Karpas-422 (cell line): ENCODE measurements around the gene KCTD3. TPM values are rescaled to one million over a fixed set of nuclear protein-coding genes. Genes with fewer than 3 reads are reported as not detected.

Source experiments
- DNase-seq: peaks from one replicate; pipeline ENCODE4 v3.0.0-alpha.2; 2015
- H2AFZ ChIP-seq: fragments of 200-600 bp; sonication (generic); 2 replicates; pipeline ENCODE4 v1.6.1; 2014; ENCODE audit warnings: antibody characterized with exemption, low read length, mixed read lengths
- H3K27ac ChIP-seq: fragments of 200-600 bp; sonication (generic); 2 replicates; pipeline ENCODE4 v1.5.1; 2014; ENCODE audit warnings: mild to moderate bottlenecking, low read length, moderate library complexity
- H3K27me3 ChIP-seq: fragments of 200-600 bp; sonication (generic); 2 replicates; pipeline ENCODE4 v1.6.1; 2014; ENCODE audit warnings: low read length, mixed read lengths
- H3K36me3 ChIP-seq: fragments of 200-600 bp; sonication (generic); 2 replicates; pipeline ENCODE4 v1.6.1; 2014; ENCODE audit warnings: low read length, mixed read lengths; ENCODE audit not compliant: insufficient read depth
- H3K4me1 ChIP-seq: fragments of 200-600 bp; sonication (generic); 2 replicates; pipeline ENCODE4 v1.6.1; 2014; ENCODE audit warnings: mild to moderate bottlenecking, low read length, mixed read lengths
- H3K4me2 ChIP-seq: fragments of 200-600 bp; sonication (generic); 2 replicates; pipeline ENCODE4 v1.6.1; 2014; ENCODE audit warnings: low read length, low read depth, mild to moderate bottlenecking; ENCODE audit not compliant: poor library complexity, severe bottlenecking
- H3K4me3 ChIP-seq: fragments of 200-600 bp; sonication (generic); 2 replicates; pipeline ENCODE4 v1.5.1; 2014; ENCODE audit warnings: mild to moderate bottlenecking, antibody characterized with exemption, low read length, mixed read lengths
- H3K79me2 ChIP-seq: fragments of 200-600 bp; sonication (generic); 2 replicates; pipeline ENCODE4 v1.6.1; 2014; ENCODE audit warnings: mild to moderate bottlenecking, low read length, mixed read lengths
- H3K9ac ChIP-seq: fragments of 200-600 bp; sonication (generic); 2 replicates; pipeline ENCODE4 v1.6.0; 2014; ENCODE audit warnings: low read length
- H3K9me2 ChIP-seq: fragments of 200-600 bp; sonication (generic), shearing (Covaris generic); replicated peaks from 2 replicates; pipeline ENCODE4 v1.6.0; 2014; ENCODE audit warnings: mild to moderate bottlenecking, low read length, moderate library complexity; ENCODE audit not compliant: insufficient read depth
- H3K9me3 ChIP-seq: fragments of 300-700, 200-600 bp; sonication (generic); 2 replicates; pipeline ENCODE4 v1.6.1; 2014; ENCODE audit warnings: low read length, mixed read lengths
- H4K20me1 ChIP-seq: fragments of 200-600 bp; sonication (generic); 2 replicates; pipeline ENCODE4 v1.6.1; 2014; ENCODE audit warnings: mild to moderate bottlenecking, antibody characterized with exemption, low read length, low read depth; ENCODE audit not compliant: insufficient read depth
- total RNA-seq: library from RNA; depleted of rRNA; stranded (reverse); fragments of >200 nt; shearing (Covaris generic); gene quantifications from 2 replicates; pipeline ENCODE4 v1.2.3, GENCODE V29; 2014; ENCODE audit warnings: low replicate concordance

Gene KCTD3
- total RNA-seq, 1 experiment from 2014 or later = not detected

DNA sequence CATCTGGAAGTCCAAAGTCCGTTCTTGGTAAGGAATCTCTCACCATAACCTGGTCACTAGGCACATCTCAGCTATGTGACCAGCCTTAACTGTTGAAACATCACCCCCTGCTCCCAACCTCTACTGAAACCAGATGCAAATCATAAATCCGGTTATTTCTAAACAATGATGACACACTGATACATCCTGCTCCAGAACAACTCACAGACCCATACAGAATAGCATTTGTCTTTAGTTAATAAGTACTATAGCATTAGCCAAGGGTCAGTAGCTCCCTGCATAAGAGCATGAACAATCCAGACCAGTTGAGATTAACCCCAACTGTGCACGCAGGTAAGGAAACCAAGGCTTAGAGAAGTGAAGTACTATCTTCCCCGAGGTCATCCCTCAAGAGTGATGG lies 38.0 kb upstream of the KCTD3 start:
- H4K20me1 ChIP-seq = no peaks in the 10 kb centered on the region
- no peaks in the 10 kb centered on the region for H3K36me3 ChIP-seq
- H3K9me2 ChIP-seq = no peaks in the 10 kb centered on the region

DNA sequence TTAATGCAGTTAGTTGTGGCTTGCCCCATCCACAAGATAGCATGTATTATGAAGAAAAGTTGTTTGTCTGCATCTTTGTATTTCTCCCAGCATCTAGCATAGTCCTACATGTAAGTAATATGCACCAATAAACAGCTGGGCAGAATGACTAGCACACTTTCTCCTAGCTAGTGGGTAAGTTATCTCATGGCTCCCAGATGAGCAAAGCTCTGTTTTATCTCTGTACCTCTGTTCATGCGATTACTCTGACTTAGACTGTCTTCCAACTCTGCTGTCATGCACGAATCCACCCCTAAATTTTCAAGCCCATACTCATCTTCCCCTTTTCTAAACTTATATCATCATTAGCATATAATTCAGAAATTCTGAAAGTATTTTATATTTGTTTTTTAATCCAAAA lies 37.5 kb upstream of the KCTD3 start:
- Histone ChIP-seq H3K27ac (no peak overlapping the region), H3K9me3 (no peaks in the 10 kb centered on the region), H2AFZ (no peak overlapping the region), H3K9ac (no peak overlapping the region), H3K9me2 (no peaks in the 10 kb centered on the region), H3K4me2 (no peak overlapping the region), H3K36me3 (no peaks in the 10 kb centered on the region), H3K4me3 (no peak overlapping the region), H3K79me2 (no peaks in the 10 kb centered on the region), H4K20me1 (no peaks in the 10 kb centered on the region), H3K4me1 (no peaks in the 10 kb centered on the region), H3K27me3 (no peaks in the 10 kb centered on the region)
- DNase-seq = no peak

More for the DNA sequence above, 38.0 kb upstream of the KCTD3 start:
- no peak overlapping the region for H3K4me2 ChIP-seq
- no peak overlapping the region for H2AFZ ChIP-seq
- no peak overlapping the region for H3K27ac ChIP-seq
- DNase-seq = no peak
- H3K4me3 ChIP-seq = no peak overlapping the region
- no peaks in the 10 kb centered on the region for H3K79me2 ChIP-seq
- H3K27me3 ChIP-seq = no peaks in the 10 kb centered on the region
- no peak overlapping the region for H3K9ac ChIP-seq
- no peaks in the 10 kb centered on the region for H3K4me1 ChIP-seq
- H3K9me3 ChIP-seq = no peaks in the 10 kb centered on the region

DNA sequence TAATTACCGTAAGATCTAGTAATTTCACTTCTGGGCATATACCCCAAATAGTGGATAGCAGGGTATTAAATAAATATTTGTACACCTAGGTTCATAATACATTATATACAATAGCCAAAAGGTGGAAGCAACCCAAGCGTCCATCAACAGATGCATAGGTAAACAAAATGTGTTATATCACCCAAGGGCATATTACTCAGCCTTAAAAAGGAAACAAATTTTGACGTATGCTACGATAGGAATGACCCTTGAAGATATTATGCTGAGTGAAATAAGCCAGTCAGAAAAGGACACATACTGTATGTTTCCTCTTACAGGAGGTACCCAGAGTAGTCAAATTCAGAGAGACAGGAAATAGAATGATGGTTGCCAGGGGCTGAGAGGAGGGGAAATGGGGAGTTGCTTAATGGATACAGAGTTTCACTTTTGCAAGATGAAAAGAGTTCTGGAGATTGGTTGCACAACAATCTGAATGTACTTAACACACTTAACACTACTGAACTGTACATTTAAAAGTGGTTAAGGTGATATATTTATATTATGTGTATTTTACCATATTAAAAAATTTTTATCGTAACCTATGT lies 36.6 kb upstream of the KCTD3 start:
- H3K9me3 ChIP-seq = no peaks in the 10 kb centered on the region
- H3K4me2 ChIP-seq = no peak overlapping the region
- DNase-seq = no peak
- no peaks in the 10 kb centered on the region for H3K4me1 ChIP-seq
- H3K9me2 ChIP-seq = no peaks in the 10 kb centered on the region
- no peaks in the 10 kb centered on the region for H3K36me3 ChIP-seq
- no peaks in the 10 kb centered on the region for H3K27me3 ChIP-seq
- H3K79me2 ChIP-seq = no peaks in the 10 kb centered on the region
- no peaks in the 10 kb centered on the region for H4K20me1 ChIP-seq
- H3K4me3 ChIP-seq = no peak overlapping the region
- no peak overlapping the region for H2AFZ ChIP-seq
- H3K27ac ChIP-seq = no peak overlapping the region
- no peak overlapping the region for H3K9ac ChIP-seq

DNA sequence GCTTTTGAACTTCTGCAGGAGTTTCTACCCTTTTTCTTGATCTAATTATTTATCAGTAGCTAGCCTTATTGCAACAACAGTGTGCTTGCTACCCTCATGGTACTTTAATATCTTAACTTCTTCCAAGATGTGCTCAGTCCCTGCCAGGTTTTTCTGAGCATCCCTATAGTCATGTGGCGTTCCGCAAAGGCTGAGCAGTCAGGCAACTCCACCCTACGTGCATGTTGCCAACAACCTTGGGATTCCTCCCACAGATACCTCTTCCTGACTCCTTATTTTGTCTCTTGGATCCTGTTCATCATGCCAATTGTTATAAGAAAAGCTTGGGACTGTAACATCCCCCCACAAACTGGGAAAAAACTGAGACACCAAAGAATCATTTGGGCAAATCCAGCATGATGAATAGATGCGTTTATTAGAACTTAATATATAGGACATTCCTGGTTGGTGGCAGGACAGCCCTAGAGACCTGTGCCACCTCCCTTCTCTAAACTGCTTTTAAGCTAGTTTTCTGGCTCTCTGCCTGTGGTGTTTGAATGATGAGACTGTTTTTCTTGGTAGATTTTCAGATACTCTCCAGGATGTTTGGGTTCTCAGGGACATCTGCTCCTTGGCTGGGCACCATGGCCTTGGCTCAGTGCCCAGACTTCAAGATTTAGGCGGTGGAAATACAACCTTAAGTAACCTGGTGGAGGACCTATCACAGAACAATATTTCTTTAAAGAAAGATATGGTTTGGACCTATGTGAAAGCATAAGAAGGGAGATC lies 27.1 kb upstream of the KCTD3 start:
- H3K4me3 ChIP-seq = no peak overlapping the region
- no peaks in the 10 kb centered on the region for H3K36me3 ChIP-seq
- no peaks in the 10 kb centered on the region for H3K79me2 ChIP-seq
- DNase-seq = no peak
- no peak overlapping the region for H3K27ac ChIP-seq
- H3K9ac ChIP-seq = no peak overlapping the region
- no peak overlapping the region for H2AFZ ChIP-seq
- no peaks in the 10 kb centered on the region for H3K9me3 ChIP-seq
- no peaks in the 10 kb centered on the region for H3K27me3 ChIP-seq
- no peak overlapping the region for H3K4me2 ChIP-seq
- H3K4me1 ChIP-seq = no peaks in the 10 kb centered on the region
- H3K9me2 ChIP-seq = no peaks in the 10 kb centered on the region
- no peaks in the 10 kb centered on the region for H4K20me1 ChIP-seq

DNA sequence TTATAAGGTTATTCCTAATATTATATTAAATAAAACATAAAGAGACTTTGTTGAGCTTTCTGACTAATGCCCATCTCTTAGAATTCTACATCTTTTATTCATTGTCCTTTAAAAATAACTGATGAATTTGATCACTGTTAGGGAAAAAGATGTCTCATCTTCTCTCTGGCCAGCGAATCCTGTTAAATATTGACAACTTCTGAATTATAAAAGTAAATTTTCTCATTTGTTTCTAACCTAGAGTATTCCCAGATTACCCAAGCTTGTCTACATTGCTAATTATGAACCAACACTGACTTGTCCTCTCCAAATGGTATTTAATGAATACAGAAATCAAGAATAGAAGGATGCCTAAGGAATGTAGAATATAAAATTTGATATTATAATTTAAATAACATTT lies 24.8 kb upstream of the KCTD3 start:
- H3K27ac ChIP-seq = no peak overlapping the region
- no peak overlapping the region for H3K9ac ChIP-seq
- no peak overlapping the region for H2AFZ ChIP-seq
- H3K4me1 ChIP-seq = no peaks in the 10 kb centered on the region
- H3K27me3 ChIP-seq = no peaks in the 10 kb centered on the region
- H3K79me2 ChIP-seq = no peaks in the 10 kb centered on the region
- H3K36me3 ChIP-seq = no peaks in the 10 kb centered on the region
- no peaks in the 10 kb centered on the region for H3K9me3 ChIP-seq
- no peaks in the 10 kb centered on the region for H3K9me2 ChIP-seq
- H3K4me2 ChIP-seq = no peak overlapping the region
- no peaks in the 10 kb centered on the region for H4K20me1 ChIP-seq
- no peak overlapping the region for H3K4me3 ChIP-seq
- DNase-seq = no peak

DNA sequence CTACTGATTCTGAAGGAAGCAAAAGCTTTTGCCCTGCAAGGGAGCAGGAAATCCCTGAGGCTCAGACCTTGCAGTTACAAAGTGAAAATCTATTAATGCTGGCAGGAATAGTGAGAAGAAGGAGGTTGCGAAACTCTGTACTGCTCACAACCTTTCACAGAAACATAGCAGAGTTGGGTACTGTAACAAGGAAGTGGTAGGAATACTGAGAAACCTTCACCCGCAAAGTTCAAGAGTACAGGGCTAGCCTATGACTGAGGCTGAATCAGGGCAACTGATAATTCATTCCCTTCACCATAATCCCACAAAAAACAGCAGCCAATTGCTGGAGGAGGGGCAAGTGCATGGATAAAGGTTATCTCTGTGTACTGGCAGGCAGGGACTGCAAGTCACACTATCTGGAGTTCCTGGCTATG lies 23.9 kb upstream of the KCTD3 start:
- Histone ChIP-seq H2AFZ (no peak overlapping the region), H3K4me2 (no peak overlapping the region), H3K27ac (no peak overlapping the region), H4K20me1 (no peaks in the 10 kb centered on the region), H3K9me3 (no peaks in the 10 kb centered on the region), H3K9ac (no peak overlapping the region), H3K4me3 (no peak overlapping the region), H3K79me2 (no peaks in the 10 kb centered on the region), H3K27me3 (no peaks in the 10 kb centered on the region), H3K9me2 (no peaks in the 10 kb centered on the region), H3K4me1 (no peaks in the 10 kb centered on the region), H3K36me3 (no peaks in the 10 kb centered on the region)
- no peak for DNase-seq

DNA sequence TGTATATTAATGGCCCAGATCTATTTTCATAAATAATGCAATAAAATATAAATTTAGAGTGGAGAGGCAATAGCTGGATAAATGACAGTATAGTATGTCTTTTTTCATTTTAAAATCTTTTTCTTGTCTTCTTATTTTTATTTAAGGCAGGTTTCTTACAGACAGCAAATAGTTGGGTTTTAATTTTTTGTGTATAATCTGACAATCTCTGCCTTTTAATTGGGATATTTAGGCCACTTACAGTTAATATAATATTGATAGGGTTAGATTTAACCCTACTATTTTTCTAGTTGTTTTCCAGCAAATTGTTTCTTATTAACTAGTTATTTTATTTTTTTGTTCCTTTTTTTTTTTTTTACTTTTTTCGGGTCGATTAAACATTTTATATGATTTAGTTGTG lies 23.3 kb upstream of the KCTD3 start:
- no peaks in the 10 kb centered on the region for H3K36me3 ChIP-seq
- DNase-seq = no peak
- no peak overlapping the region for H3K9ac ChIP-seq
- H4K20me1 ChIP-seq = no peaks in the 10 kb centered on the region
- no peaks in the 10 kb centered on the region for H3K79me2 ChIP-seq
- no peak overlapping the region for H3K4me3 ChIP-seq
- no peaks in the 10 kb centered on the region for H3K4me1 ChIP-seq
- H3K9me3 ChIP-seq = no peaks in the 10 kb centered on the region
- no peak overlapping the region for H2AFZ ChIP-seq
- H3K27me3 ChIP-seq = no peaks in the 10 kb centered on the region
- no peaks in the 10 kb centered on the region for H3K9me2 ChIP-seq
- H3K4me2 ChIP-seq = no peak overlapping the region
- no peak overlapping the region for H3K27ac ChIP-seq

DNA sequence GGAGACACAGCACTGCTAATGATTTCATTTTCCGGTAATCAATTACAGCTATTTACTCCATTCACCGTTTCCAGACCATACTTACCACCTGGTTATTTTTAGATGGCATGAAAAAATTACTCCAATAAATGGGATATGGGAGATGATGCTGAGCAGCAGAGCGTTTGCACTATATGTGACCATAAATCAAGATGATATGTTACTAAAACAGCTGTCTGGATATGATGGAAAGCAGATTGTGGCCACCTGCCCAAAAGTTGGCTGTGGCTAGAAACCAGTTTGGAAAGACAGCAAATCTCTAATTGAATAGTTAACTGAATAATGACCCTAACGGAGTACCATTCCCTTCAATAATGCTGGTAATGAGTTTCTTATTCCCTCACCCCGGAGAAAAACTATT lies 22.5 kb upstream of the KCTD3 start:
- Histone ChIP-seq H2AFZ (no peak overlapping the region), H3K36me3 (no peaks in the 10 kb centered on the region), H3K9me3 (no peaks in the 10 kb centered on the region), H3K4me2 (no peak overlapping the region), H3K9me2 (no peaks in the 10 kb centered on the region), H3K27me3 (no peaks in the 10 kb centered on the region), H3K9ac (no peak overlapping the region), H3K27ac (no peak overlapping the region), H3K4me3 (no peak overlapping the region), H3K4me1 (no peaks in the 10 kb centered on the region), H4K20me1 (no peaks in the 10 kb centered on the region), H3K79me2 (no peaks in the 10 kb centered on the region)
- no peak for DNase-seq
